Karpas-422 (cell line): ENCODE data around the gene CCDC106. TPM values are rescaled to one million over a fixed set of nuclear protein-coding genes. Genes with fewer than 3 reads are reported as not detected.

Experiments
- DNase-seq: peaks from one replicate; pipeline ENCODE4 v3.0.0-alpha.2; 2015
- H2AFZ ChIP-seq: fragments of 200-600 bp; sonication (generic); 2 replicates; pipeline ENCODE4 v1.6.1; 2014; ENCODE audit warnings: antibody characterized with exemption, low read length, mixed read lengths
- H3K27ac ChIP-seq: fragments of 200-600 bp; sonication (generic); 2 replicates; pipeline ENCODE4 v1.5.1; 2014; ENCODE audit warnings: mild to moderate bottlenecking, low read length, moderate library complexity
- H3K27me3 ChIP-seq: fragments of 200-600 bp; sonication (generic); 2 replicates; pipeline ENCODE4 v1.6.1; 2014; ENCODE audit warnings: low read length, mixed read lengths
- H3K36me3 ChIP-seq: fragments of 200-600 bp; sonication (generic); 2 replicates; pipeline ENCODE4 v1.6.1; 2014; ENCODE audit warnings: low read length, mixed read lengths; ENCODE audit not compliant: insufficient read depth
- H3K4me1 ChIP-seq: fragments of 200-600 bp; sonication (generic); 2 replicates; pipeline ENCODE4 v1.6.1; 2014; ENCODE audit warnings: mild to moderate bottlenecking, low read length, mixed read lengths
- H3K4me2 ChIP-seq: fragments of 200-600 bp; sonication (generic); 2 replicates; pipeline ENCODE4 v1.6.1; 2014; ENCODE audit warnings: low read length, low read depth, mild to moderate bottlenecking; ENCODE audit not compliant: poor library complexity, severe bottlenecking
- H3K4me3 ChIP-seq: fragments of 200-600 bp; sonication (generic); 2 replicates; pipeline ENCODE4 v1.5.1; 2014; ENCODE audit warnings: mild to moderate bottlenecking, antibody characterized with exemption, low read length, mixed read lengths
- H3K79me2 ChIP-seq: fragments of 200-600 bp; sonication (generic); 2 replicates; pipeline ENCODE4 v1.6.1; 2014; ENCODE audit warnings: mild to moderate bottlenecking, low read length, mixed read lengths
- H3K9ac ChIP-seq: fragments of 200-600 bp; sonication (generic); 2 replicates; pipeline ENCODE4 v1.6.0; 2014; ENCODE audit warnings: low read length
- H3K9me2 ChIP-seq: fragments of 200-600 bp; sonication (generic), shearing (Covaris generic); replicated peaks from 2 replicates; pipeline ENCODE4 v1.6.0; 2014; ENCODE audit warnings: mild to moderate bottlenecking, low read length, moderate library complexity; ENCODE audit not compliant: insufficient read depth
- H3K9me3 ChIP-seq: fragments of 300-700, 200-600 bp; sonication (generic); 2 replicates; pipeline ENCODE4 v1.6.1; 2014; ENCODE audit warnings: low read length, mixed read lengths
- H4K20me1 ChIP-seq: fragments of 200-600 bp; sonication (generic); 2 replicates; pipeline ENCODE4 v1.6.1; 2014; ENCODE audit warnings: mild to moderate bottlenecking, antibody characterized with exemption, low read length, low read depth; ENCODE audit not compliant: insufficient read depth
- total RNA-seq: library from RNA; depleted of rRNA; stranded (reverse); fragments of >200 nt; shearing (Covaris generic); gene quantifications from 2 replicates; pipeline ENCODE4 v1.2.3, GENCODE V29; 2014; ENCODE audit warnings: low replicate concordance

The CCDC106 gene
- total RNA-seq, 1 experiment from 2014 or later, result 26.2 TPM

DNA sequence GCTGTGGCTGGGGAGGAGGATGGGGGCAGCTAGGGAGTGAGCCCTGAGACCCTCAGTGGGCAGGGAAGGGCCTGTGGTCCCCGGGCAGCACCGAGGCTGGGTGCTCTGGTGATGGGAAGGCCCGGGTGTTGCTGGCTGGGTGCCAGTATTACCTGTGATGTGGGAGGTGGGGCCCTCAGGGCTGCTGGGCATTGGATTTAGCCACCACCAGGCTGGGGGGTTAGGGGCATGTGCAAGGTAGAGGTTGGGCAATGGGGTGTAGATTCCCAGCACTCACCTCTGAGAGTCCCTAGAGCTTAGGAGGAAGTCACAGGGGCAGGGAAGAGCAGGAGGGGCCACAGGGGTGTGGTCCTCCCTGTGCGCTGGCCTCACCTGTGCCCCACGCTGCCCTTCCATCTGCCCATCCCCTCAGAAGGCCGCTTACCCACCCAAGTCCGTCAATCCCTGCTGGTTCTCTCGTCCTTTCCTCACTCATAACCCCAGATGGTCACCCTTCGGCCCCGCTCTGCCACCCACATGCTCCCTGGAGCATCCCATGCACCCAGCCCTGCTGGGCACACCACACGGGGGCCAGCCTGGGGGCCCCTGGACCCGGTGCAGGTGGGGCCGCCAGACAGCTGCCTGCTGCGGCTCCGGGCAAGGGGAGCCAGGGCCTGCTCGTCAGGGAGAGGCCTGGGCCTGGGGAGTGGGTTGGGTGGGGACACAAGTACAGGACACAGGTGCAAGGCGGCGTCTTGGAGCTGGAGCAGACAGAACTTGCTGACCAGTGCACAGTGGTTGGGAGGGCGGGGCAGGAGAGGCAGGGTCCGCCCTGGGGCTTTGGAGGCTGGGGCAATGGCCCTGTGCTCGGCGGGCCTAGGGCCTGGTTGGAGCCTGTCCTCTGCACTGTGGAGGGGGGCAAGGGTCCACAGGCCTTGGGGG is 39.5 kb downstream of the CCDC106 start:
- DNase-seq, result no peak
- Histone ChIP-seq H3K4me1 (no peaks in the 10 kb centered on the region), H3K36me3 (peaks cover 21% of the 10 kb centered on the region), H3K9ac (no peak overlapping the region), H3K4me3 (no peak overlapping the region), H3K4me2 (no peak overlapping the region), H3K27ac (no peak overlapping the region), H4K20me1 (peaks cover 59% of the 10 kb centered on the region), H3K27me3 (no peaks in the 10 kb centered on the region), H3K9me3 (no peaks in the 10 kb centered on the region), H3K79me2 (peaks cover 51% of the 10 kb centered on the region), H2AFZ (no peak overlapping the region), H3K9me2 (no peaks in the 10 kb centered on the region)

DNA sequence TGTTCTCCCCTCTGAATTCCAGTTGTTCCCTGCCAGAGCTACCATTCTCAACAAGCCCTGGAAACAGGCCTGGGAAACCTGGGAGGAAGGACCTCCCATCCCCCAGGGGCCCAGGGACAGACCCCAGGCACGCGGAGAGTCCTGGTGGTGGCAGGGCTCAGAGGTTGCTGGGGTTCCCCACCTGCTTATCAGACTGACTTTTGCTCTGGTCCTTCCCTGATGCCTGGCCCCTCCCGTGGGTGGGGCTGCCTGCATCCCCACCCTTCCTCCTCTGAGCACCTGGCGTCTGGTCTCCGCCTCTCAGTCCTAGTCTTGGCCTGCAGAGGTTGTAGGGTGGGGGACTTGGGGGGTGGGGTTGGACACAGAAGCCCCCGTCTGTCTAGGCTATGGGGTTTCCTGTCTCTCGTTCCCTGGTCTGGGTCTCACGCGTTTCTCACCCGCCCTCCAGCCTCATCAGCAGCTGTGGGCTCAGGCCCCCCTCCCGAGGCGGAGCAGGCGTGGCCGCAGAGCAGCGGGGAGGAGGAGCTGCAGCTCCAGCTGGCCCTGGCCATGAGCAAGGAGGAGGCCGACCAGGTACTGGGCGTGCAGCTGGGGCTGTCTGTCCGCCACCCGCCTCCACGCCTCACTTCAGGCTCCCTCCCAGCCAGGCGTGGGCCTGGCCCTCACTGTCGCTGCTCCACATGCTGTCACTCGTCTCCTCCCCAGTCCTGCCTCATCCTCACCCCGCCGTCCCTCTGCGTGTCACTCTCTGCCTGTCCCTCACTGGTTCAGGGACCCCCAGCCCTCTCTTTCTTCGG is 40.6 kb downstream of the CCDC106 start:
- no peak for DNase-seq
- Histone ChIP-seq H4K20me1 (peaks cover 61% of the 10 kb centered on the region), H3K27me3 (no peaks in the 10 kb centered on the region), H3K27ac (no peak overlapping the region), H3K4me3 (no peak overlapping the region), H3K9me3 (no peaks in the 10 kb centered on the region), H3K4me2 (no peak overlapping the region), H3K4me1 (no peaks in the 10 kb centered on the region), H3K36me3 (peaks cover 22% of the 10 kb centered on the region), H3K9me2 (no peaks in the 10 kb centered on the region), H2AFZ (no peak overlapping the region), H3K9ac (no peak overlapping the region), H3K79me2 (peaks cover 45% of the 10 kb centered on the region)

DNA sequence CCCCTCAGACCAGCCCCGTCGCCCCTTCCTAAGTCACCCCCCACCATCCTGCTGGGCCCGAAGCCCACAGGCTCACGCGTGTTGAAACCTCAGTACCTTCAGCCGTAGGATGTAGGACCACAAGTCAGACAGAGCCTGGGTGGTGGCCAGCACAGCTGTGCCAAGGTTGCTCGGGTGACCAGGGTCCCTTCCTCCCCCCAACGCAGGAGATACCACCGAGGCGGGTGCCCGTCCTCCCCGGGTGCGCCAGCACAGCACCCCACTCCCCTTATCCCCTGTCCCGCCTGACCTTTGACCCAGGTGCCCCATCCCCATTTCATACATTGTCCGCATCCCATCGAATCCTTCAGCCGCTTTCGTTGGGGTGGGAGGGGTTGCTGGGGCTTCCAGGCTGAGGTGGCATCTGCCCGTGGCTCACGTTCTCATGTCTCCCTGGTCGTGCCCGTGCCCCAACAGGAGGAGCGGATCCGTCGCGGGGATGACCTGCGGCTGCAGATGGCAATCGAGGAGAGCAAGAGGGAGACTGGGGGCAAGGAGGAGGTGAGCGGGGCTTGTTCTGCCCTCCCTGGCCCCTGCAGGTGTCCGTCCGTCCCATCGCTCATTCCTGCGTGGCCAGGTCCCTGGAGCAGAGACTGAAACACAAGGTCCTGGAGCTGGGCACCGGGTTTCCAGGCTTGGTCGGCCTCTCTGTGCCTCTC is 41.5 kb downstream of the CCDC106 start:
- Histone ChIP-seq H3K27ac (no peak overlapping the region), H3K27me3 (no peaks in the 10 kb centered on the region), H4K20me1 (peaks cover 55% of the 10 kb centered on the region), H3K79me2 (peaks cover 35% of the 10 kb centered on the region), H3K9me2 (no peaks in the 10 kb centered on the region), H2AFZ (no peak overlapping the region), H3K4me2 (no peak overlapping the region), H3K9ac (no peak overlapping the region), H3K4me1 (no peaks in the 10 kb centered on the region), H3K4me3 (no peak overlapping the region), H3K9me3 (no peaks in the 10 kb centered on the region), H3K36me3 (peaks cover 22% of the 10 kb centered on the region)
- no peak for DNase-seq

DNA sequence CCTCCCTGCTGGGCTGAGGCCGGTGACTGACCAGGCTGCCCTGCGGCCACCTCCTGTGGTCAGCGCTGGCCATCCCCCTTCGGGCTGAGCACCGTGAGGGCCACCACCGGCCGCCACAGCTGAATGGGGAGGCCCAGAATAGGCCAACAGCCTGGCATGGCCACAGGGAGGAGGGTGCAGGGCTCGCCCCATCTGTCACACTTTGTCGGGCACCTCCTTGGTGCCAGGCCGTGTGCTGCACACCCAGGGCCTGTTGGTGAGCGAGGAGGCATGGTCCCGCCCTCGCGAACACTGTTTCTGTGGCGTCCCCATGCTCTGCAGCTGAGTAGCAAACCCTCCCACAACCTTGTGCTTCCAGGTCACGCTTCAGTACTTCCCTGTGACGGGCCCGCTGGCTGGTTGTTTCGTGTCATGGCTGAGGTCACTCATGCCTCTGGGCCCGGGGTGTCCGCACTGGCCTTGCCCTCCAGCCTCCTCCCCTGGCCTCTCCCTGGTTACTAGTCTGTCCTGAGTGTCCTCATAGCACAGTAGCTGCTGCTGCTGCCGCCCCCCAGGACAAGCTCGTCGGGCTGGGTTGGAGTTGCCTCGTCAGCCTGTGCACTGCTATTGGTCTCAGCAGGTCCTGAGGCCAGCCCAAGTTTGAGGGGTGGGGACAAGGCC is 42.2 kb downstream of the CCDC106 start:
- Histone ChIP-seq H3K9ac (no peak overlapping the region), H4K20me1 (peaks cover 50% of the 10 kb centered on the region), H3K27ac (no peak overlapping the region), H2AFZ (no peak overlapping the region), H3K9me3 (no peaks in the 10 kb centered on the region), H3K4me1 (no peaks in the 10 kb centered on the region), H3K4me2 (no peak overlapping the region), H3K36me3 (peaks cover 24% of the 10 kb centered on the region), H3K27me3 (no peaks in the 10 kb centered on the region), H3K9me2 (no peaks in the 10 kb centered on the region), H3K79me2 (peaks cover 29% of the 10 kb centered on the region), H3K4me3 (no peak overlapping the region)
- no peak for DNase-seq

DNA sequence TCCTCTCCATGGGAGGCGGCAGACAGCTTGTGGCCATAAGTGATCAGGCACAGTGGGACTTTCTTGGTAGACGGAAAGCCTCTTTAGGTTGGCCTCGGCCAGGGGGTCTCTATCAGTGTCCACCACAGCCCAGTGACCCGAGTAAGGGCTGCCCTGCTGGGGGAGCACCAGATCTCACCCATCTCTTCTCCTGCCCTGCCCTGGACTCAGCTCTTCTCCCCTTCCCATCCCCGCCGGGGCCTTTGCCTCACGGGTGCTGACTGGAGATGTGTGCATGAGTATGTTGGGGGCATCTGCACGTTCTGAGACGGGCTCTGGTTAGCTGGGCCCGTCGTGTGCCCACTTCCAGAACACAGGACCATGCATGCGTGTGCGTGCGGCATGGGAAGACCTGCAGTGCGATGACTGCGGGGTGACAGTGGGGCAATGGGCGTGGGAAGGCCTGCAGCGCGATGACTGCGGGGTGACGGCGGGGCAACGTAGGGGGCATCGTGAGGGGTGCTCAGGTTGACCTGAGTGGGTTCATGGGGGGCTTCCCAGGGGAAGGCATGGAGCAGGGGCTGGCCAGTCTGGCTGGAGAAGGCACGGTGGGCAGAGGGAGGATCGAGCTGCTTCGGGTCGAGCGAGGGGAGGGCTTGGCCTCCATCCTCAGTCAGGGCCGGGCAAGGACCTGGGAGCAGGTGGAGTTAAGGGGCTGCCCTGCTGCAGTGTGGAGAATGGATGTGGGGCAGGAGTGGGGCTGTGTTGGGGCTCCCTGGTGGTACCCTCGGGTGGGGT is 42.9 kb downstream of the CCDC106 start:
- Histone ChIP-seq H3K4me3 (no peak overlapping the region), H3K27me3 (no peaks in the 10 kb centered on the region), H3K9ac (no peak overlapping the region), H3K36me3 (peaks cover 30% of the 10 kb centered on the region), H3K4me2 (no peak overlapping the region), H3K9me2 (no peaks in the 10 kb centered on the region), H3K79me2 (peaks cover 21% of the 10 kb centered on the region), H3K9me3 (no peaks in the 10 kb centered on the region), H3K4me1 (no peaks in the 10 kb centered on the region), H2AFZ (no peak overlapping the region), H4K20me1 (peaks cover 49% of the 10 kb centered on the region), H3K27ac (no peak overlapping the region)
- DNase-seq, result no peak

DNA sequence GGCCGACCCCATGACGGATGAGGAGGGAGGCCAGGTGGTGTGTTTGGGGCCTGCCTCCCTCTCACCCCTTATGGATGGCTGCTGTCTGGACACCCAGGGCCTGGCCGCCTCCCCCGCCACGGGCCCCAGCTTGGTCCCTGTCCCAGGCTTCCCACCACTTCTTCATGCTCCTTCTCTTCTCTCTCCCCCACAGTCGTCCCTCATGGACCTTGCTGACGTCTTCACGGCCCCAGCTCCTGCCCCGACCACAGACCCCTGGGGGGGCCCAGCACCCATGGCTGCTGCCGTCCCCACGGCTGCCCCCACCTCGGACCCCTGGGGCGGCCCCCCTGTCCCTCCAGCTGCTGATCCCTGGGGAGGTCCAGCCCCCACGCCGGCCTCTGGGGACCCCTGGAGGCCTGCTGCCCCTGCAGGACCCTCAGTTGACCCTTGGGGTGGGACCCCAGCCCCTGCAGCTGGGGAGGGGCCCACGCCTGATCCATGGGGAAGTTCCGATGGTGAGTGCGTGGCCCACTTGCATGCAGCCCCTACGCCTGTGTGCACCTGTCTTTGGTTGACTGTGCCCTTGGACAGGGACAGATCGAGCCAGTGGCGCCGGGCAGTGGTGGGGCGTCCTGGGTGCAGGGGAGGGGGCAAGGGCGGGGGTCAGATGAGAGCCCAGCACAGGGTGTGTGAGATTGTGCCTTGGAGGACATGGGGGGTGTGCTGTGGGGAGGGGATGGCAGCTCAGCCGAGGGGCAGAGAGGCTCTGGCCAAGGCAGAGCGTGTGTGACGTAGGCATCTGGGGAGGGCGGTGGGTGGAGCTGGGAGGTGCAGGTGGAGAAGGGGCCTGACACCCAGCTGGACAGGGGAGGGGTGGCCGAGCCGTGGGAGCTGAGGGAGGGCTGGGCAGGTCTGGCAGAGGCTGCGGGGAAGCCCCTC is 43.8 kb downstream of the CCDC106 start:
- H3K36me3 ChIP-seq, result peaks cover 30% of the 10 kb centered on the region
- no peaks in the 10 kb centered on the region for H3K9me3 ChIP-seq
- H3K27me3 ChIP-seq, result no peaks in the 10 kb centered on the region
- no peak overlapping the region for H3K27ac ChIP-seq
- no peak overlapping the region for H3K4me2 ChIP-seq
- H3K9me2 ChIP-seq, result no peaks in the 10 kb centered on the region
- no peaks in the 10 kb centered on the region for H3K4me1 ChIP-seq
- H2AFZ ChIP-seq, result no peak overlapping the region
- H3K9ac ChIP-seq, result no peak overlapping the region
- peaks cover 44% of the 10 kb centered on the region for H4K20me1 ChIP-seq
- H3K79me2 ChIP-seq, result peaks cover 14% of the 10 kb centered on the region
- H3K4me3 ChIP-seq, result no peak overlapping the region
- no peak for DNase-seq

DNA sequence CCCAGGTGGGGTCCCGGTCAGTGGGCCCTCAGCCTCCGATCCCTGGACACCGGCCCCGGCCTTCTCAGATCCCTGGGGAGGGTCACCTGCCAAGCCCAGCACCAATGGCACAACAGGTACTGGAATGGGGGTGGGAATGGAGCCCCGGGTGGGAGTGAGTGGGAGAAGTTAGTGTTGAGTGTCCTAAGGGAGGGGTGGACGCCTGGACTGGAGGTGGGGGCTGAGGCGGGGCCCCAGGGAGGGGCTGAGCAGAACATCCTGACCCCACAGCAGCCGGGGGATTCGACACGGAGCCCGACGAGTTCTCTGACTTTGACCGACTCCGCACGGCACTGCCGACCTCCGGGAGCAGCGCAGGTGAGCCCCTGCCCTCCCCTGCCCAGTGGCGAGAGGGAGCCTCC is 44.7 kb downstream of the CCDC106 start:
- H4K20me1 ChIP-seq, result peaks cover 35% of the 10 kb centered on the region

More for the DNA sequence above, 44.7 kb downstream of the CCDC106 start:
- no peaks in the 10 kb centered on the region for H3K9me2 ChIP-seq
- no peaks in the 10 kb centered on the region for H3K4me1 ChIP-seq
- no peak overlapping the region for H2AFZ ChIP-seq
- no peak overlapping the region for H3K4me3 ChIP-seq
- H3K36me3 ChIP-seq, result peaks cover 27% of the 10 kb centered on the region
- H3K27me3 ChIP-seq, result no peaks in the 10 kb centered on the region
- peaks cover 6% of the 10 kb centered on the region; the same call in 1 of the 2 replicates for H3K79me2 ChIP-seq
- H3K4me2 ChIP-seq, result no peak overlapping the region
- no peak overlapping the region for H3K9ac ChIP-seq
- no peaks in the 10 kb centered on the region for H3K9me3 ChIP-seq
- no peak overlapping the region for H3K27ac ChIP-seq
- no peak for DNase-seq
